Upper lobe of right lung (tissue), 1 donor: Measurements from ENCODE around the gene CDH4. TPM values are rescaled to one million over a fixed set of nuclear protein-coding genes. Genes with fewer than 3 reads are reported as not detected.
"Not testable (repeated sequence)": the region's sequence is repeated elsewhere in the genome, so short reads cannot be mapped to it uniquely, and the experiment has no call there.

ENCODE experiments used
- ATAC-seq: fragments of 200-7000 bp; cut with Tn5 transposase; one replicate; pipeline ENCODE4 v1.9.1; 2020; ENCODE audit warnings: mild to moderate bottlenecking, moderate library complexity
- DNase-seq: peaks from one replicate; pipeline ENCODE4 v3.0.0-alpha.2; 2020
- H3K27ac ChIP-seq: fragments of 200-600 bp; one replicate; pipeline ENCODE4 v1.8.0; 2022
- H3K27me3 ChIP-seq: fragments of 200-600 bp; one replicate; pipeline ENCODE4 v1.8.0; 2022; ENCODE audit warnings: mild to moderate bottlenecking
- H3K36me3 ChIP-seq: fragments of 200-600 bp; one replicate; pipeline ENCODE4 v1.8.0; 2022
- H3K4me1 ChIP-seq: fragments of 200-600 bp; one replicate; pipeline ENCODE4 v1.8.0; 2022
- H3K4me3 ChIP-seq: fragments of 200-600 bp; one replicate; pipeline ENCODE4 v1.8.0; 2022; ENCODE audit warnings: mild to moderate bottlenecking
- H3K9me3 ChIP-seq: fragments of 200-600 bp; one replicate; pipeline ENCODE4 v1.8.0; 2022
- intact Hi-C: fragments of 100-400 bp; cut with DNase I; formaldehyde crosslinking; loops from one replicate; pipeline ENCODE4 v1.11.0; 2022
- total RNA-seq: library from RNA; stranded (reverse); fragmentation: NEBNext Ultra II Directional; extraction: Animal tissue kit (Norgen Biotek cat#: 25700); gene quantifications from one replicate; pipeline ENCODE4 v1.2.1, GENCODE V29; 2021
- TF ChIP-seq, protein P1 (sequence below): fragments of 200-600 bp; IDR thresholded peaks from one replicate; pipeline ENCODE4 v1.8.0; 2022; ENCODE audit warnings: antibody characterized with exemption
- donor health status: DM: no; HTN: yes; CAD: no; lungs with severe emphysema.

CDH4 gene
- total RNA-seq, 1 donor from 2014 or later, result 0.23 TPM

GRCh38 chr20:61397790-61398189 lies 145.7 kb downstream of the CDH4 start:
- no peaks in the 10 kb centered on the region for H3K9me3 ChIP-seq
- DNase-seq (no peak), ATAC-seq (no peak)
- TF ChIP-seq, protein P1, sequence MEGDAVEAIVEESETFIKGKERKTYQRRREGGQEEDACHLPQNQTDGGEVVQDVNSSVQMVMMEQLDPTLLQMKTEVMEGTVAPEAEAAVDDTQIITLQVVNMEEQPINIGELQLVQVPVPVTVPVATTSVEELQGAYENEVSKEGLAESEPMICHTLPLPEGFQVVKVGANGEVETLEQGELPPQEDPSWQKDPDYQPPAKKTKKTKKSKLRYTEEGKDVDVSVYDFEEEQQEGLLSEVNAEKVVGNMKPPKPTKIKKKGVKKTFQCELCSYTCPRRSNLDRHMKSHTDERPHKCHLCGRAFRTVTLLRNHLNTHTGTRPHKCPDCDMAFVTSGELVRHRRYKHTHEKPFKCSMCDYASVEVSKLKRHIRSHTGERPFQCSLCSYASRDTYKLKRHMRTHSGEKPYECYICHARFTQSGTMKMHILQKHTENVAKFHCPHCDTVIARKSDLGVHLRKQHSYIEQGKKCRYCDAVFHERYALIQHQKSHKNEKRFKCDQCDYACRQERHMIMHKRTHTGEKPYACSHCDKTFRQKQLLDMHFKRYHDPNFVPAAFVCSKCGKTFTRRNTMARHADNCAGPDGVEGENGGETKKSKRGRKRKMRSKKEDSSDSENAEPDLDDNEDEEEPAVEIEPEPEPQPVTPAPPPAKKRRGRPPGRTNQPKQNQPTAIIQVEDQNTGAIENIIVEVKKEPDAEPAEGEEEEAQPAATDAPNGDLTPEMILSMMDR, result no peak
- H3K36me3 ChIP-seq, result no peaks in the 10 kb centered on the region
- H3K4me3 ChIP-seq, result no peak overlapping the region
- H3K27ac ChIP-seq, result no peak overlapping the region
- H3K27me3 ChIP-seq, result no peaks in the 10 kb centered on the region
- H3K4me1 ChIP-seq, result no peaks in the 10 kb centered on the region
- intact Hi-C loops, result no loop called here

GRCh38 chr20:61399433-61399832 lies 147.4 kb downstream of the CDH4 start:
- no peak for DNase-seq
- Histone ChIP-seq H3K4me1 (no peaks in the 10 kb centered on the region), H3K4me3 (no peak overlapping the region), H3K9me3 (no peaks in the 10 kb centered on the region), H3K27ac (no peak overlapping the region), H3K36me3 (no peaks in the 10 kb centered on the region), H3K27me3 (no peaks in the 10 kb centered on the region)
- intact Hi-C loops, result no loop called here
- TF ChIP-seq, protein P1, result no peak
- ATAC-seq, result no peak

GRCh38 chr20:61400499-61400898 lies 148.4 kb downstream of the CDH4 start:
- H3K4me3 ChIP-seq, result no peak overlapping the region
- ATAC-seq, result no peak
- H3K27me3 ChIP-seq, result no peaks in the 10 kb centered on the region
- no peak for DNase-seq
- no peaks in the 10 kb centered on the region for H3K9me3 ChIP-seq
- intact Hi-C loops, result no loop called here
- TF ChIP-seq, protein P1, result no peak
- no peaks in the 10 kb centered on the region for H3K36me3 ChIP-seq
- no peaks in the 10 kb centered on the region for H3K4me1 ChIP-seq
- no peak overlapping the region for H3K27ac ChIP-seq

DNA sequence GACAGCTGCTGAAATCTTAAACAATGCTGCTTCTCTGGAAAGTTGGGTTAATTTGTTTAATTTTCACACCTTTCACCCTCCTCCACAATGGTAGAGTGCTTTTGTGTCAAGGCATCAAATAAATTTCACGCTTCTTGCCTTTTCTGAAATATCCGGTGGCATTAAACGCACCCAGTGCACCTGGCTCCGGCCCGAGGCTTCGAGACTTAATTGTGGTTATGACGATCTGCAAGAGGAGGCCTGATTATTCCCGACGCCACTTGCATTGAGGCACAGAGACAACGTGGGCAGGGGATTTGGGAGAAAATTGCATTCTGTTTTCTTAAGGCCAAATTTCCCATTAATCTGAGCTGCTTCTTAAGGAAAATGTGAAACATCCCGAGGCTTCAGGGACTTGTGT lies 152.2 kb downstream of the CDH4 start:
- DNase-seq, result no peak
- intact Hi-C loops, result no loop called here
- TF ChIP-seq, protein P1, result no peak
- no peak for ATAC-seq
- H3K9me3 ChIP-seq, result no peaks in the 10 kb centered on the region
- H3K36me3 ChIP-seq, result no peaks in the 10 kb centered on the region
- H3K4me1 ChIP-seq, result no peaks in the 10 kb centered on the region
- H3K4me3 ChIP-seq, result no peak overlapping the region
- H3K27ac ChIP-seq, result no peak overlapping the region
- H3K27me3 ChIP-seq, result no peaks in the 10 kb centered on the region

GRCh38 chr20:61405007-61405406 lies 152.9 kb downstream of the CDH4 start:
- H3K4me3 ChIP-seq, result no peak overlapping the region
- H3K27me3 ChIP-seq, result no peaks in the 10 kb centered on the region
- no peak for ATAC-seq
- DNase-seq, result no peak
- intact Hi-C loops, result no loop called here
- no peaks in the 10 kb centered on the region for H3K4me1 ChIP-seq
- no peaks in the 10 kb centered on the region for H3K9me3 ChIP-seq
- TF ChIP-seq, protein P1, result no peak
- no peaks in the 10 kb centered on the region for H3K36me3 ChIP-seq
- no peak overlapping the region for H3K27ac ChIP-seq

- DNase-seq, ATAC-seq, H3K36me3 ChIP-seq: not testable (repeated sequence)
Measured at GRCh38 chr20:61406773-61407172, 154.7 kb downstream of the CDH4 start.

More at GRCh38 chr20:61406773-61407172, 154.7 kb downstream of the CDH4 start:
- H3K27ac ChIP-seq, H3K9me3 ChIP-seq, H3K4me3 ChIP-seq, H3K4me1 ChIP-seq, H3K27me3 ChIP-seq, intact Hi-C loops: not testable (repeated sequence)
